IPS-18a (cell line): ENCODE data around the gene RAPGEF2.

Experiments used
- H3K27ac ChIP-seq: one replicate; pipeline ENCODE4 v1.5.1; 2013; ENCODE audit warnings: low read length
- H3K27me3 ChIP-seq: one replicate; pipeline ENCODE4 v1.6.1; 2013; ENCODE audit warnings: mild to moderate bottlenecking, low read length; ENCODE audit not compliant: control insufficient read depth, insufficient read depth
- H3K36me3 ChIP-seq: one replicate; pipeline ENCODE4 v1.6.1; 2013; ENCODE audit warnings: low read depth, low read length; ENCODE audit not compliant: control insufficient read depth
- H3K4me1 ChIP-seq: one replicate; pipeline ENCODE4 v1.6.1; 2013; ENCODE audit warnings: low read depth, low read length; ENCODE audit not compliant: control insufficient read depth
- H3K4me3 ChIP-seq: one replicate; pipeline ENCODE4 v1.5.1; 2013; ENCODE audit warnings: low read length
- H3K9ac ChIP-seq: one replicate; pipeline ENCODE4 v1.6.1; 2013; ENCODE audit warnings: mild to moderate bottlenecking, low read length, moderate library complexity
- H3K9me3 ChIP-seq: one replicate; pipeline ENCODE4 v1.6.1; 2013; ENCODE audit warnings: low read depth, low read length; ENCODE audit not compliant: control insufficient read depth

The RAPGEF2 gene

GRCh38 chr4:159188646-159189045 lies 85.8 kb downstream of the RAPGEF2 start:
- peaks cover 3% of the 10 kb centered on the region for H3K4me1 ChIP-seq
- no peak overlapping the region for H3K4me3 ChIP-seq
- no peak overlapping the region for H3K27ac ChIP-seq
- H3K27me3 ChIP-seq = no peaks in the 10 kb centered on the region
- H3K9ac ChIP-seq = no peak overlapping the region
- H3K36me3 ChIP-seq = no peaks in the 10 kb centered on the region
- H3K9me3 ChIP-seq = no peaks in the 10 kb centered on the region

- Histone ChIP-seq H3K27me3 (no peaks in the 10 kb centered on the region), H3K36me3 (peaks cover 4% of the 10 kb centered on the region), H3K9me3 (no peaks in the 10 kb centered on the region), H3K4me1 (peaks cover 3% of the 10 kb centered on the region), H3K4me3 (no peak overlapping the region), H3K9ac (no peak overlapping the region), H3K27ac (no peak overlapping the region)
Observed at GRCh38 chr4:159190651-159191050, 87.8 kb downstream of the RAPGEF2 start.

DNA sequence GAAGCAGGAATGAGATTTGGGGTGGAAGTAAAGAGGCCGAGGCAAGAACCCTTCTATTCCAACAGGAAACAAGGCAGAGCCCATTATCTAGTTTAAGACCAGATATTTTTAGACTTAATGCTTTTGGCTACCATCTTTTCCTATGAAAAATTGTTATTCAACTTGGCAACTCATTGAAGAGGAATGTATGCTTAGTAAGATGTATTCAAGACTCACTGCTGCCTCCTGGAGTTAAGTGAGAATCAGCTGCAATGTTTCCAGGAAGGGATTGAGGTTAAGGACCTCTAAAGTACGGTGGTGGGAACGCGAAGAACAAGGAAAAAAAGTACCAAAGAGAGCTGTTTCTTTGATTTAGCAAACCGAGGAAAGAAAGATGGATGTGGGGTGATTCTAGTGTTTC lies 89.1 kb downstream of the RAPGEF2 start:
- peaks cover 4% of the 10 kb centered on the region for H3K4me1 ChIP-seq
- H3K9ac ChIP-seq = no peak overlapping the region
- H3K9me3 ChIP-seq = no peaks in the 10 kb centered on the region
- no peak overlapping the region for H3K27ac ChIP-seq
- no peak overlapping the region for H3K4me3 ChIP-seq
- H3K36me3 ChIP-seq = peaks cover 4% of the 10 kb centered on the region
- H3K27me3 ChIP-seq = no peaks in the 10 kb centered on the region

- H3K9ac ChIP-seq = no peak overlapping the region
- no peaks in the 10 kb centered on the region for H3K27me3 ChIP-seq
- H3K36me3 ChIP-seq = peaks cover 4% of the 10 kb centered on the region
- peaks cover 12% of the 10 kb centered on the region for H3K4me1 ChIP-seq
- H3K4me3 ChIP-seq = no peak overlapping the region
- no peak overlapping the region for H3K27ac ChIP-seq
- H3K9me3 ChIP-seq = no peaks in the 10 kb centered on the region
Observed at GRCh38 chr4:159193046-159193620, 90.3 kb downstream of the RAPGEF2 start.

- Histone ChIP-seq H3K4me3 (no peak overlapping the region), H3K9ac (no peak overlapping the region), H3K27me3 (no peaks in the 10 kb centered on the region), H3K4me1 (peaks cover 12% of the 10 kb centered on the region), H3K27ac (no peak overlapping the region), H3K36me3 (peaks cover 4% of the 10 kb centered on the region), H3K9me3 (no peaks in the 10 kb centered on the region)
Observed at GRCh38 chr4:159195361-159195769, 92.5 kb downstream of the RAPGEF2 start.

- Histone ChIP-seq H3K9me3 (no peaks in the 10 kb centered on the region), H3K27ac (no peak overlapping the region), H3K4me3 (no peak overlapping the region), H3K27me3 (no peaks in the 10 kb centered on the region), H3K9ac (no peak overlapping the region), H3K36me3 (peaks cover 4% of the 10 kb centered on the region), H3K4me1 (peaks cover 8% of the 10 kb centered on the region)
Observed at GRCh38 chr4:159197260-159197884, 94.5 kb downstream of the RAPGEF2 start.

DNA sequence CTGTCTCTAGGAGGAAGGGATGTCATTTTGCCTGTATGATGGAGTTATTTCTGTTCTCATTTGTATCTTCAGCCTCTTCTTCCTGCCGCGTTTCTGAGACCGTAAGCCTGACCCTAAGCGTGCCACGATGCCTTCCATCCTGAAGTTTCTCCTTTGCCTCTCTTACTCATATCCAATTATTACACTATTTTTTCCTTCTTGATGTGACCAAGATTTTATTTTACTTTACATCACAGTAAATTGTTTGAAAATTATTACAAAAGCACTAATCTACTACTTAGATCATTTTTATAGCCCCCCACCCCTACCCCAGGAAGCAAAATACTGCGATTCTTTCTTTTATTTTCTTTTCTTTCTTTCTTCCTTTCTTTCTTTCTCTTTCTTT lies 95.0 kb downstream of the RAPGEF2 start:
- H3K9me3 ChIP-seq = no peaks in the 10 kb centered on the region
- peaks cover 4% of the 10 kb centered on the region for H3K36me3 ChIP-seq
- H3K4me3 ChIP-seq = no peak overlapping the region
- H3K9ac ChIP-seq = no peak overlapping the region
- no peak overlapping the region for H3K27ac ChIP-seq
- peaks cover 8% of the 10 kb centered on the region for H3K4me1 ChIP-seq
- H3K27me3 ChIP-seq = no peaks in the 10 kb centered on the region

DNA sequence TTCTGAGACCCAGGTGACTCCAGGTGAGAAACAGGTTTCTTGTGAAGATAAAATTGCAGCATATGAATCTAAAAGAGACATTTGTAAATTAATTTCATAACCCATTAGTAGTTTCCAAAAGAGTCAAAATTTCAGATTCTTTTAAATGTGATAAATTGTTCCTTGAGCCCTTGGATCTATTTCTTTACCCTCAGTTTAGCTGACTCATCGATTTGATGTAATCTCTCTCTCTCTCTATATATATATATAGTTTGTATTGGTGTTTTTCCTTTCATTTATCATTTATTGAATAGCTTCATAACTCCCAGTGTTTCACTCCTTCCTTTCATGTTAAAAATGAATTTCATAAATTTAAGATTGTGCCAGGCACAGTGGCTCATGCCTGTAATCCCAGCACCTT lies 96.9 kb downstream of the RAPGEF2 start:
- Histone ChIP-seq H3K9me3 (no peaks in the 10 kb centered on the region), H3K4me3 (no peak overlapping the region), H3K27ac (no peak overlapping the region), H3K27me3 (no peaks in the 10 kb centered on the region), H3K4me1 (peaks cover 20% of the 10 kb centered on the region), H3K36me3 (no peaks in the 10 kb centered on the region), H3K9ac (no peak overlapping the region)

GRCh38 chr4:159201168-159201567 lies 98.3 kb downstream of the RAPGEF2 start:
- no peak overlapping the region for H3K27ac ChIP-seq
- H3K4me1 ChIP-seq = peaks cover 20% of the 10 kb centered on the region
- no peak overlapping the region for H3K9ac ChIP-seq
- H3K27me3 ChIP-seq = no peaks in the 10 kb centered on the region
- H3K4me3 ChIP-seq = no peak overlapping the region
- no peaks in the 10 kb centered on the region for H3K36me3 ChIP-seq
- no peaks in the 10 kb centered on the region for H3K9me3 ChIP-seq

DNA sequence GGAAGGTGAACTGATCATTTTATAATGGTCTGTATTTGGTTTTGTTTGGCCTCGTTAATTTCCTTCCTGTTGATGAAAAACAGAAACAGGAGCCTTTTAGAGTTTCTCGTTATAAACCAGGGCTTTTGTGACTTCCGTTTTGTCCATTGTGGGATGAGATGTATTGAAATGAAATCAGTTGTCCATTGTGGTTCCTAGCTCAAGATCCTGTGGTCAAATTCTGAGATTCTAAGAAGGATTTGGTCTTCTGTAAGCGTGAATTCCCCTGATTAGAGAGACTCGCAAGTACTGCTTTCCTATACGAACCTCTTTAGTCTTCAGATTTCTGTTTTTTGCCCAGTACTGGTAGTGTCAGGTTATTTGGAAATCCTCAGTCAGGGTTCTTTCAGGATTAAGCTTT lies 101.7 kb downstream of the RAPGEF2 start:
- Histone ChIP-seq H3K27me3 (no peaks in the 10 kb centered on the region), H3K36me3 (no peaks in the 10 kb centered on the region), H3K9ac (no peak overlapping the region), H3K4me1 (peaks cover 11% of the 10 kb centered on the region), H3K9me3 (no peaks in the 10 kb centered on the region), H3K27ac (no peak overlapping the region), H3K4me3 (no peak overlapping the region)

DNA sequence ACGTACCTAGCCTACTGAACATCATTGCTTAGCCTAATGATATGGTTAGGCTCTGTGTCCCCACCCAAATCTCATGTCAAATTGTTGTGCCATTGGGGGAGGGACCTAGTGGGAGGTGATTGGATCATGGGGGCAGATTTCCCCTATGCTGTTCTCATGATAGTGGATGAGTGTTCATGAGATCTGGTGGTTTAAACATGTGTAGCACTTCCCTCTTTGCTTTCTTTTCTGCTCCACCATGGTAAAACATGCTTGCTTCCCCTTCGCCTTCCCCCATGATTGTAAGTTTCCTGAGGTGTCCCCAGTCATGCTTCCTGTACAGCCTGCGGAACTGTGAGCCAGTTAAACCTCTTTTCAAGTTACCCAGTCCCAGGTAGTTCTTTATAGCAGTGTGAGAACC lies 102.6 kb downstream of the RAPGEF2 start:
- H3K9ac ChIP-seq = no peak overlapping the region
- H3K9me3 ChIP-seq = no peaks in the 10 kb centered on the region
- H3K27ac ChIP-seq = no peak overlapping the region
- peaks cover 11% of the 10 kb centered on the region for H3K4me1 ChIP-seq
- H3K27me3 ChIP-seq = no peaks in the 10 kb centered on the region
- peaks cover under 1% of the 10 kb centered on the region for H3K36me3 ChIP-seq
- no peak overlapping the region for H3K4me3 ChIP-seq

- no peak overlapping the region for H3K4me3 ChIP-seq
- no peak overlapping the region for H3K9ac ChIP-seq
- H3K27ac ChIP-seq = no peak overlapping the region
- H3K36me3 ChIP-seq = peaks cover 3% of the 10 kb centered on the region
- H3K9me3 ChIP-seq = no peaks in the 10 kb centered on the region
- H3K27me3 ChIP-seq = no peaks in the 10 kb centered on the region
- peaks cover 11% of the 10 kb centered on the region for H3K4me1 ChIP-seq
Observed at GRCh38 chr4:159206427-159206871, 103.6 kb downstream of the RAPGEF2 start.
